ENCODE data around the gene HMGB3.
"Not testable (repeated sequence)": the region's sequence is repeated elsewhere in the genome, so short reads cannot be mapped to it uniquely, and the experiment has no call there.

HMGB3 gene

DNA sequence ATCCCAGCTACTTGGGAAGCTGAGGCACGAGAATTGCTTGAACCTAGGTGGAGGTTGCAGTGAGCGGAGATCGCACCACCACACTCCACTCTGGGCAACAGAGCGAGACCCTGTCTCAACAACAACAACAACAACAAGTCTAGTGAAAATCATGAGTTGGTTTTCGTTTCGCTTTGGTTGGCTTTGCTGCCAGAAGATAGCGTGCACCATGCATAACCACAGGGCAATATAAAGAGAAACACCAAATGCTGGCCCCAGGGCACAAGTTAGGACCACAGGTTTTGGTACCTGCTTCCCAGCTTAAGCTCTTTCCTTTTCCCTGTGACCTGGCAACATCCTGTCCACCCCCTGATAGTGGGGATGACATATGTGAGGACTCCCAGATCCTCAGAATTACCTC is 21.5 kb upstream of the HMGB3 start:
- H3K4me3 ChIP-seq (replicated peaks; ENCODE audit: low read depth, low read length) = no peak overlapping the region
- no peak for DNase-seq (ENCODE audit: extremely low read depth, low read depth)
- TF ChIP-seq, protein P1, sequence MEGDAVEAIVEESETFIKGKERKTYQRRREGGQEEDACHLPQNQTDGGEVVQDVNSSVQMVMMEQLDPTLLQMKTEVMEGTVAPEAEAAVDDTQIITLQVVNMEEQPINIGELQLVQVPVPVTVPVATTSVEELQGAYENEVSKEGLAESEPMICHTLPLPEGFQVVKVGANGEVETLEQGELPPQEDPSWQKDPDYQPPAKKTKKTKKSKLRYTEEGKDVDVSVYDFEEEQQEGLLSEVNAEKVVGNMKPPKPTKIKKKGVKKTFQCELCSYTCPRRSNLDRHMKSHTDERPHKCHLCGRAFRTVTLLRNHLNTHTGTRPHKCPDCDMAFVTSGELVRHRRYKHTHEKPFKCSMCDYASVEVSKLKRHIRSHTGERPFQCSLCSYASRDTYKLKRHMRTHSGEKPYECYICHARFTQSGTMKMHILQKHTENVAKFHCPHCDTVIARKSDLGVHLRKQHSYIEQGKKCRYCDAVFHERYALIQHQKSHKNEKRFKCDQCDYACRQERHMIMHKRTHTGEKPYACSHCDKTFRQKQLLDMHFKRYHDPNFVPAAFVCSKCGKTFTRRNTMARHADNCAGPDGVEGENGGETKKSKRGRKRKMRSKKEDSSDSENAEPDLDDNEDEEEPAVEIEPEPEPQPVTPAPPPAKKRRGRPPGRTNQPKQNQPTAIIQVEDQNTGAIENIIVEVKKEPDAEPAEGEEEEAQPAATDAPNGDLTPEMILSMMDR (IDR thresholded peaks at IDR 0.05; ENCODE audit: low read depth, low read length, missing control alignments) = no peak

DNA sequence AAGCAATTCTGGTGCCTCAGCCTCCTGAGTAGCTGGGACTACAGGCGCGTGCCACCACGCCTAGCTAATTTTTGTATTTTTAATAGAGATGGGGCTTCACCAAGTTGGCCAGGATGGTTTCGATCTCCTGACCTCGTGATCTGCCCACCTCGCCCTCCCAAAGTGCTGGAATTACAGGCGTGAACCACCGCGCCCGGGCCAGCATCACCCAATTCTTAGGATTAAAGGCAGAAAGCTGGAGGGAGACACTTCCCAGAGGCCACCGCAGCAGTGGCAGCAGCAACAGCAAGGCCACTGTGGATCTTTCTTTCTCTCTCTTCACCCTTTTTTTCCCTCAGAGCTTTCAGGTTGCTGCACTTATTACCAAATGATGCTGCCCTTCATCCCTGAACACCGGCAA is 18.7 kb upstream of the HMGB3 start:
- DNase-seq (ENCODE audit: extremely low read depth, low read depth); H3K4me3 ChIP-seq (replicated peaks; ENCODE audit: low read depth, low read length): not testable (repeated sequence)

DNA sequence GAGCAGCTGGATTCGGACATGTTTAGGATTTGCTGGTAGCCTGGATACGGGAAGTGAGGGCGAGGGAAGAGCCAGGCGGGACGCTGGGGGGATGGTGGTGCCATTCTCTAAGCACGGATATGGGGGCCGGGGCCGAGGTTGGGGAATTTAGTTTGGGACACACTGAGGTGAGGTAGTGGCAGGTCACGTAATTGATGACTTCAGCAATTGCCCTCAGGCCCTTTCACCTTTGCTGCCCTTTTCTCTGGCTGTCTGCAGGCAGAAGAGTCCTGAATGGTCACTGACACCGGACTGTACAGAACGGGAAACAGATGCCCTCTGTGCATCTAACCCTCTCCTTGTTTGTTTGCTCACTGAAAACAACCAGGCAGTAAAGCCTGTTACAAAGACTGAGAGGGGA is 16.9 kb upstream of the HMGB3 start:
- TF ChIP-seq, protein P1 (IDR thresholded peaks at IDR 0.05; ENCODE audit: low read depth, low read length, missing control alignments) = no peak
- DNase-seq (ENCODE audit: extremely low read depth, low read depth) = no peak
- no peak overlapping the region for H3K4me3 ChIP-seq (replicated peaks; ENCODE audit: low read depth, low read length)

DNA sequence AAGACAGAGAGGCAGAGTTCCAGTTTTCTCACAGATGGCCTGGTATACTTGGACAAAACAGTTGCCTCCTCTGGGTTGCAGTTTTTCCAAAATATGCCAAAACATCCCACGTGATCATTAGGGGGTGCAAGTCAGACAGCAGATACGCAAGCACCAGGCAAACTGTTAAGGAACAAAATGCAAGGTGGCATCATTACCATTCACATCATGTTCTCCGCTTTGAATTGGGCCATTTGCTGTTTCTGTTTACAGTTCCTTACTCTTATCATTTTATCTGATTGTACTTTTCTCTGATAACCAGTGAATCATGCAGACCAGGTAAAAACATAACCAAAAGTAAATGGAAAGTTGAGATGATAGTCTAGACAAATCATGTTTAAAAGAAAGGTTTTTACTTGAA is 16.4 kb upstream of the HMGB3 start:
- no peak for DNase-seq (ENCODE audit: extremely low read depth, low read depth)
- TF ChIP-seq, protein P1 (IDR thresholded peaks at IDR 0.05; ENCODE audit: low read depth, low read length, missing control alignments) = no peak
- H3K4me3 ChIP-seq (replicated peaks; ENCODE audit: low read depth, low read length) = no peak overlapping the region

DNA sequence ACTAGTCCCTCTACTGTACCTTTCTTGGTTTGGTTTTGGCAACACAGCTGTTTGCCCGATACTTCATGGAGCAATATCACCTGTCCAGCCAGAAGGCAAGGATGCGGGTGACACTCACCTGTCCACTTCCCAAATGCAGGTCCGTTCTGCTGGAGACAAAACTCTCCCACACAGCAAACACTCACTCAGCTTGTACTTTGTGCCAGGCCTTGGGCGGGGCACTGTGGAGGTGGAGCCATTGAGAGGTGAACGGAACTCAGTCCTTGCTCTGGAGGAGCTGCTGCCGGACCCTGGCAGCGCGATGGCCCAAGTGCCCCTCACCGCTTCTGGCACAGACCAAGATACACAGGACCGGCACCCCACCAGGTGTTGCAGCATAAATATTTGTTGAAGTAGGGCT is 15.3 kb upstream of the HMGB3 start:
- TF ChIP-seq, protein P1 (IDR thresholded peaks at IDR 0.05; ENCODE audit: low read depth, low read length, missing control alignments) = no peak
- H3K4me3 ChIP-seq (replicated peaks; ENCODE audit: low read depth, low read length) = no peak overlapping the region
- DNase-seq (ENCODE audit: extremely low read depth, low read depth) = no peak

DNA sequence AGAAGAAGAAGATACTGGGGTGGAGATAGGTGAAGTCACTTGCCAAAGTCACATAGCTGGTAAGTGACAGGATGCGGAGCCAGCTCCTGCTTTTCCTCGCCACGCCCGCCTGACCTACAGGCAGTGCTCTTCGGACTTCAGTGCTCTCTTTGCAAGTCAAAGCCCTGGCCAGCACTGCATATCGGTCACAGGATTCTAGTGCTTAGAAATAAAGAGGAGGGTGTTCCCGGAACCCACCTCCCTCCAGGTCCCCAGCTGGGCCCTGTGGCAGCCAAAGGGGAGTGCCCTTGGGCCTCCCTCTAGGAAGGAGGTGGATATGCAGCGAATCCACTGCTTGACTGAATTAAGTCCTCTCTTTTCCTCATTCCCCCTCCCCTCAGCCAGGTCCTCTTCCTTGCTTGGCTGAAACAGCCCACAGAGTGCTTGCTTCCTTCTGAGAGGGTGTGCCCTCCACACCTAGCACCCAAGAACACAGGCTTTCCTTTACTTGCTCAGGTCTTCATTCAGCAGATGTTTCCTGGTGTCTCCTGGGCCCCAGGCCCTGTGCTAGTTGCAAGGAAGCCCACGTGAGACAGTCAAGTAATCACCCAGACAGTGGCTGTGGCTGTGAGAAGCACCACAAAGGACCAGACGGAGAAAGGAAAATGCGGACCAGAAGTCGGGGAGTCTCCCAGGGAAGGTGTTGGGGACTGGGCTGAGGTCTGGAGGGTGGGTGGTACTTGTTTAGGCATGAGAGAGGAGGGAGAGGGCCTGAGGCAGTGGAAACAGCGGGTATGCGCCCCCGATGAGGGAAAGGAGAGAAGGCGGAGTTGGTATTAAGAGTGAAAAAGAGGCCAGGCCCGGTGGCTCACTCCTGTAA is 14.0 kb upstream of the HMGB3 start:
- no peak overlapping the region for H3K4me3 ChIP-seq (replicated peaks; ENCODE audit: low read depth, low read length)
- TF ChIP-seq, protein P1 (IDR thresholded peaks at IDR 0.05; ENCODE audit: low read depth, low read length, missing control alignments) = no peak
- DNase-seq (ENCODE audit: extremely low read depth, low read depth) = no peak

DNA sequence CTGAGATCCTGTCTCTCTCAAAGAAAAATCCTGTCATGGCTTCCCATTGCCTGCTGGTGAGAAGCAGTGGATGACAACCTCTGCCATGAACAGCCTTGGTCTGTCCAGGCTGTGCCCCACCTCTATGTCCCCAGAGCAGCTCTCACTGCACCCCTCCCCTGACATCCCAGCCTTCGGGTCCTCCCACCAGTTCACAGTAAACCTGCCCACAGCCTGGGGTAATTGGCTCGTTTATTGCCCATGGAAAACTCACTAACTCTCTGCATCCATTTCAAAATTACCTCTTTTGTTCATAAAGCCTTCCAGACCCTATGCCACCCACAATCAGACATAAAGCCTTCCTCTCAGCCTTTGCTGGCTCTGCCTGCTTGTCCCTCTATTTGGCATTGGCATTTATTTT is 10.7 kb upstream of the HMGB3 start:
- no peak overlapping the region for H3K4me3 ChIP-seq (replicated peaks; ENCODE audit: low read depth, low read length)
- DNase-seq (ENCODE audit: extremely low read depth, low read depth) = no peak
- TF ChIP-seq, protein P1 (IDR thresholded peaks at IDR 0.05; ENCODE audit: low read depth, low read length, missing control alignments) = no peak

Data from HFF-Myc (cell line).